ENCODE measurements around the gene PGBD5.

- TF ChIP-seq CTCF (conservative IDR thresholded peaks at IDR 0.05 in 1 of 2, IDR thresholded peaks at IDR 0.05 in 1 of 2; ENCODE audit: low read depth in 1 of 2, low read length in 2 of 2) (no peak), EZH2 (IDR thresholded peaks at IDR 0.05; ENCODE audit: low read length, missing control alignments) (no peak)
Observed at GRCh38 chr1:230375780-230376179, 50.4 kb downstream of the PGBD5 start.

All from fibroblast of lung (primary cell).